Esophagus muscularis mucosa (tissue), 3 donors: ENCODE measurements around the gene LTBP2.

Experiments
- POLR2AphosphoS5 ChIP-seq, 2 donors: sonication (generic); formaldehyde crosslinking; IDR thresholded peaks; one replicate each; pipeline ENCODE4 v1.6.1; 2017; ENCODE audit warnings: antibody characterized with exemption in 2 of 2
- TF ChIP-seq, protein P1 (sequence below), 3 experiments: fragments of 200-600 bp in 2 of 3; fragments of 450-650 bp in 1 of 3; sonication (generic) in 2 of 3; IDR thresholded peaks; one replicate each; pipeline ENCODE4 v1.5.1; 2017 to 2019; ENCODE audit warnings: antibody characterized with exemption in 3 of 3, mild to moderate bottlenecking in 2 of 3, moderate library complexity in 1 of 3

GRCh38 chr14:74641601-74642391, 29.8 kb upstream of the LTBP2 start:
- TF ChIP-seq POLR2AphosphoS5 (IDR thresholded peaks at IDR 0.05): no peak
- TF ChIP-seq, protein P1, sequence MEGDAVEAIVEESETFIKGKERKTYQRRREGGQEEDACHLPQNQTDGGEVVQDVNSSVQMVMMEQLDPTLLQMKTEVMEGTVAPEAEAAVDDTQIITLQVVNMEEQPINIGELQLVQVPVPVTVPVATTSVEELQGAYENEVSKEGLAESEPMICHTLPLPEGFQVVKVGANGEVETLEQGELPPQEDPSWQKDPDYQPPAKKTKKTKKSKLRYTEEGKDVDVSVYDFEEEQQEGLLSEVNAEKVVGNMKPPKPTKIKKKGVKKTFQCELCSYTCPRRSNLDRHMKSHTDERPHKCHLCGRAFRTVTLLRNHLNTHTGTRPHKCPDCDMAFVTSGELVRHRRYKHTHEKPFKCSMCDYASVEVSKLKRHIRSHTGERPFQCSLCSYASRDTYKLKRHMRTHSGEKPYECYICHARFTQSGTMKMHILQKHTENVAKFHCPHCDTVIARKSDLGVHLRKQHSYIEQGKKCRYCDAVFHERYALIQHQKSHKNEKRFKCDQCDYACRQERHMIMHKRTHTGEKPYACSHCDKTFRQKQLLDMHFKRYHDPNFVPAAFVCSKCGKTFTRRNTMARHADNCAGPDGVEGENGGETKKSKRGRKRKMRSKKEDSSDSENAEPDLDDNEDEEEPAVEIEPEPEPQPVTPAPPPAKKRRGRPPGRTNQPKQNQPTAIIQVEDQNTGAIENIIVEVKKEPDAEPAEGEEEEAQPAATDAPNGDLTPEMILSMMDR (IDR thresholded peaks at IDR 0.05): no peak
